WI38 (cell line): ENCODE measurements around the gene PDZD4.

ENCODE experiments used
- H3K4me3 ChIP-seq: 2 replicates; pipeline ENCODE4 v1.5.1; 2011; ENCODE audit warnings: low read depth, mild to moderate bottlenecking, control low read depth, low read length
- TF ChIP-seq, protein P1 (sequence below): IDR thresholded peaks from 2 replicates; pipeline ENCODE4 v1.5.1; 2012; ENCODE audit warnings: low read depth, mild to moderate bottlenecking, control low read depth, low read length

Gene PDZD4

DNA sequence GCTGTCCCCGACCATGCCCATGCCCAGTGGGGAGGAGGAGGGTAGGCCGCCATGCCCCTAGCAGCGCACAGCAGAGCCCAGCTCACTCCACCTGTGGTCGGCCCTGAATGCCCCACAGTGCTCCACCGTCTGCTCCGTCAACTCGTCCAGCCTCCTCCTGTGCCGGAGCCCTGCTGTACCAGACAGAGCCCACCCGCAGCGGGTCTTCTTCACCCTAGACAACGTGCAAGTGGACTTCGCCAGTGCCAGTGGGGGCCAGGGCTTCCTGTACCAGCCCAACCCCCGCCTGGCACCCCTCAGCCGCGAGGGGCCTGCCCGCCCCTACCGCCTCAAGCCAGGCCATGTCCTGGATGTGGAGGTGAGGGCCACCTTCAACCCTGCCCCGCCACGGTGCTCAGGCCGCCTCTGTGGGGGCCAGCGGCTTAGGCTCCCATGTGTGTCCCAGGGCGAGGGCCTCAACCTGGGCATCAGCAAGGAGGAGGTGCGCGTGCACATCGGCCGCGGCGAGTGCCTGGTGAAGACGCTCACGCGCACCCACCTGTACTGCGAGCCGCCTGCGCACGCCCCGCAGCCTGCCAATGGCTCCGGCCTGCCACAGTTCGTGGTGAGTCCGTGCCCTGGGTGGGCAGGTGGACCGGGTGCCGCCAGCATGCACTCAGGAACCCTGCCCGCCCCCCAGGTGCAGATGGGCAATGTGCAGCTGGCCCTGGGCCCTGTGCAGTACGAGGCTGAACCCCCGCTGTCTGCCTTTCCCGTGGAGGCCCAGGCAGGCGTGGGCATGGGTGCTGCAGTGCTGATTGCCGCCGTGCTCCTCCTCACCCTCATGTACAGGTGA lies 56.4 kb downstream of the PDZD4 start:
- TF ChIP-seq, protein P1, sequence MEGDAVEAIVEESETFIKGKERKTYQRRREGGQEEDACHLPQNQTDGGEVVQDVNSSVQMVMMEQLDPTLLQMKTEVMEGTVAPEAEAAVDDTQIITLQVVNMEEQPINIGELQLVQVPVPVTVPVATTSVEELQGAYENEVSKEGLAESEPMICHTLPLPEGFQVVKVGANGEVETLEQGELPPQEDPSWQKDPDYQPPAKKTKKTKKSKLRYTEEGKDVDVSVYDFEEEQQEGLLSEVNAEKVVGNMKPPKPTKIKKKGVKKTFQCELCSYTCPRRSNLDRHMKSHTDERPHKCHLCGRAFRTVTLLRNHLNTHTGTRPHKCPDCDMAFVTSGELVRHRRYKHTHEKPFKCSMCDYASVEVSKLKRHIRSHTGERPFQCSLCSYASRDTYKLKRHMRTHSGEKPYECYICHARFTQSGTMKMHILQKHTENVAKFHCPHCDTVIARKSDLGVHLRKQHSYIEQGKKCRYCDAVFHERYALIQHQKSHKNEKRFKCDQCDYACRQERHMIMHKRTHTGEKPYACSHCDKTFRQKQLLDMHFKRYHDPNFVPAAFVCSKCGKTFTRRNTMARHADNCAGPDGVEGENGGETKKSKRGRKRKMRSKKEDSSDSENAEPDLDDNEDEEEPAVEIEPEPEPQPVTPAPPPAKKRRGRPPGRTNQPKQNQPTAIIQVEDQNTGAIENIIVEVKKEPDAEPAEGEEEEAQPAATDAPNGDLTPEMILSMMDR, result no peak
- no peak overlapping the region for H3K4me3 ChIP-seq

DNA sequence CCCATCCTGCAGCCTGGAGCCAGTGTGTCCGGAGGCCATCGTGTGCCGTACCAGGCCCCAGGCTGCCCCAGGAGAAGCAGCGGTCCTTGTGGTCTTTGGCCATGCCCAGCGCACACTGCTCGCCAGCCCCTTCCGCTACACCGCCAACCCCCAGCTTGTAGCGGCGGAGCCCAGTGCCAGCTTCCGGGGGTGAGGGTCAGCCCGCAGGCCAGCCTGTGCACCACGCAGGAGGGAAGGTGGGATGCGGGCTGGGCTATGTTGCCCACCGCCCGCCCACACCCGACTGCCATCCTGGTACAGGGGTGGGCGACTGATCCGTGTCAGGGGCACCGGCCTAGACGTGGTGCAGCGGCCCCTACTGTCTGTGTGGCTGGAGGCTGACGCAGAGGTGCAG lies 57.1 kb downstream of the PDZD4 start:
- no peak overlapping the region for H3K4me3 ChIP-seq
- TF ChIP-seq, protein P1, result no peak

DNA sequence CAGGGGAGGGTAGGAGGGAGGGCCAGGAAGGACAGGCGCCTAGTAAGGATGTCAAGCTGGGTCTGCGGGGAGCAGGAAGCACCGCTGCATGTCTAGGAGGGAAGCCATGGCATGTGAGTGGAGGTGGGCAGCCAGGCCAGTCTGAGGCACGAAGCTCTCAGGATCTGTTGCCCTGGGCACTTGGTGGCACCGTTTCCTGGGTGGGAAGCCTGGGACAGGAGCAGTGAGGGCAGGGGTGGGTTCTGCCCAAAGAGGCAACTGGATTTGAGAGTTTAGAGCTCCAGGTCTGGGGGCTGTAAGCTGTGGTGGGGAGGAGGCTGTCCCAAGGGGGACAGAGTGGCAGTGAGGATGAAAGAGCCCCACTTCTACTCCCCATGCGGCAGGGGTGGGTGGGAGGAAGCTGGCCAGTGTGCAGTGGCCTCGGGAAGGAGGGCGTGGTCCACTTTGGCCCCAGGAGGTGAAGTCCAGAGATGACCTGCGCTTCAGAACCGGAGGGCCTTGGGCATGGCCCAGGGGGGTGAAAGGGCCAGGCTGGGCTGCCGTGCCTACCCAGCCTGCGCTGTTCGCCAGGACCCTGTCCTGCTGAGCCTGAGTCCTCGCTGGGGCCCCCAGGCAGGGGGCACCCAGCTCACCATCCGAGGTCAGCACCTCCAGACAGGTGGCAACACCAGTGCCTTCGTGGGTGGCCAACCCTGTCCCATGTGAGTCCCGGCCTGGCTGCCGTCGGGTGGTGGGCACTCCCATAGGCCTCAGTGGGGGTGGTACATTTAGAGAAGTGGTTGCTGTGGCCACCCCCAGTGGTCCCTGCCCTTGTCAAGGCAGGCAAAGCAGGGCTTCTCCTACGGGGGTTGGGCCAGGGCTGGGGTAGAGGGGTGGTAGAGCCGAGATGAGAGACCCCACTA lies 57.8 kb downstream of the PDZD4 start:
- no peak overlapping the region for H3K4me3 ChIP-seq
- TF ChIP-seq, protein P1, result no peak

DNA sequence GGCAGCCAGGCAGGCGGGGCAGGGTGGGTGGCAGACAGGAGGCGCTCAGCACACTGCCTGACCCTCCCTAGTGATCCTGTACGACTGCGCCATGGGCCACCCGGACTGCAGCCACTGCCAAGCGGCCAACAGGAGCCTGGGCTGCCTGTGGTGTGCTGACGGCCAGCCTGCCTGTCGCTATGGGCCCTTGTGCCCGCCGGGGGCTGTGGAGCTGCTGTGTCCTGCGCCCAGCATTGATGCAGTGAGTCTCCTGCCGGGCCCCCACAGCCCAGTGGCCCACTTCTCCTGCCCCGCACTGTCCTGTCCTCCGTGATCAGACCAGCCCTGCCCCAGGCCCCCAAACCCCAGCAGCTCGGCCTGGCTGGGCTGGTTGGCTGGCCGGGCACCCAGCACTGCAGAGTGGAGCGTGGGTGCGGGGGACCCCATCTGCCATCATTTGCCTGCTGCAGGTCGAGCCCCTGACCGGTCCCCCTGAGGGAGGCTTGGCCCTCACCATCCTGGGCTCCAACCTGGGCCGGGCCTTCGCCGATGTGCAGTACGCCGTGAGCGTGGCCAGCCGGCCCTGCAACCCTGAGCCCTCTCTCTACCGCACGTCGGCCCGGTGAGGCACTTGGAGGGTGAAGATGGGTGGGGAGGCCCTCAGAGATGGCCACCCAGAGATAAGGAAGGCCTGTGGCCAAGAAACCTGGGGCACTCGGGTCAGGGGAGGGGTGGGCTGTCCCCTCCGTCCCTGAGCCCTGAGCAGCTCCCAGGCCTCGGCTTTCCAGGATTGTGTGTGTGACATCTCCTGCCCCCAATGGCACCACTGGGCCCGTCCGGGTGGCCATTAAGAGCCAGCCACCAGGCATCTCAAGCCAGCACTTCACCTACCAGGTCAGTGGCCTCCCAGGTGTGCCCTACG lies 58.7 kb downstream of the PDZD4 start:
- TF ChIP-seq, protein P1, result no peak
- H3K4me3 ChIP-seq, result no peak overlapping the region

DNA sequence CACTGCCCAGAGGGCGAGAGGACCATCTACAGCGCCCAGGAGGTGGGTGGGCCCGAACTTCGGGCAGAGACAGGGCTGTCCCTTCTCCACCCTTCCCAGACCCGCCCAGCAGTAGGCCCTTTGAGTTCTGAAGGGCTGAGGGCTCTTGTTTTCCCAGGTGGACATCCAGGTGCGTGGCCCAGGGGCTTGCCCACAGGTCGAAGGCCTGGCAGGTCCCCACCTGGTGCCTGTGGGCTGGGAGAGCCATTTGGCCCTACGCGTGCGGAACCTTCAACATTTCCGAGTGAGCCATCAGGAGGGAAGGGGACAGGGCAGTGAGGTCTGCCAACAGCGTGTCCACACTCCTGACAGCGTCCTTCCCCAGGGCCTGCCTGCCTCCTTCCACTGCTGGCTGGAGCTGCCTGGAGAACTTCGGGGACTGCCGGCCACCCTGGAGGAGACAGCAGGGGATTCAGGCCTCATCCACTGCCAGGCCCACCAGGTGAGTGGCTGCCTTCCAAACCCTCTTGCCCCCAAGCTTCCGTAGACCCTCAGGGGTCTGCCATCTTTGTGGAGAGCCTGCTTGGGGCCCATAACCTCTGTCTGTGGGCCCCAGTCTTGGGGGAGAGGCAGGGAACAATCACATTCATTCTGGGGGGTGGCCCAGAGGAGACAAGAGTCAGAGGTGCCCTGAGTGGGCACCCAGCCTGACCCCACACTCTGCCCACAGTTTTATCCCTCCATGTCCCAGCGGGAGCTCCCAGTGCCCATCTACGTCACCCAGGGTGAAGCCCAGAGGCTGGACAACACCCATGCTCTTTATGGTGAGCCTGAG lies 59.5 kb downstream of the PDZD4 start:
- no peak overlapping the region for H3K4me3 ChIP-seq
- TF ChIP-seq, protein P1, result no peak

DNA sequence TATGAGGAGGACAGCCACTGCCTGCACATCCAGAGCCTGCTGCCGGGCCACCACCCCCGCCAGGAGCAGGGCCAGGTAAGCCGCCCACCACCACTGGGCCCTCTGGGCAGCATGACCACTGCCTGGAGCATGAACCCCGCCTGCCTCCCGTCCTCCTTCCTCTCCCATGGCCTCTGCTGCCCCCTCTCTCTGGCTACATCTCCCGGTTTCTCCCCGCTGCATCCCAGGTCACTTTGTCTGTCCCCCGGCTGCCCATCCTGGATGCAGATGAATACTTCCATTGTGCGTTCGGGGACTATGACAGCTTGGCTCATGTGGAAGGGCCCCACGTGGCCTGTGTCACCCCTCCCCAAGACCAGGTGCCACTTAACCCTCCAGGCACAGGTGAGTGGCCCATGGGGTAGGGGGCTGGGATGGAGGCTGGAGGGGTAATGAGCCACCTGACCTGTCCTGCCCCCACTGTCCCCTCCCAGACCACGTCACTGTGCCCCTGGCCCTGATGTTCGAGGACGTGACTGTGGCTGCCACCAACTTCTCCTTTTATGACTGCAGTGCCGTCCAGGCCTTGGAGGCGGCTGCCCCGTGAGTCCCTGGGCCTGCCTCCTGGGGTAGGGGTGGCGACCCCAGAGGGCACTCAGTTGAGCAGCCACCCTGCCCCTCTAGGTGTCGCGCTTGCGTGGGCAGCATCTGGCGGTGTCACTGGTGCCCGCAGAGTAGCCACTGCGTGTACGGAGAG lies 60.3 kb downstream of the PDZD4 start:
- TF ChIP-seq, protein P1, result no peak
- H3K4me3 ChIP-seq, result no peak overlapping the region
